HepG2 (cell line): ENCODE measurements around the gene CGB3. TPM values are rescaled to one million over a fixed set of nuclear protein-coding genes. Genes with fewer than 3 reads are reported as not detected.

Experiments
- ATAC-seq: fragments of 200-7000 bp; cut with Tn5 transposase; 3 replicates; pipeline ENCODE4 v1.9.1; 2020; ENCODE audit warnings: mild to moderate bottlenecking, moderate library complexity
- BruUV-seq: library from RNA; stranded (reverse); fragments of 400-500 nt; replicated peaks from 2 replicates; lab custom pipeline; 2021; lab: Mats Ljungman, UMichigan
- CTCF ChIA-PET: fragments of 300-600 bp; formaldehyde crosslinking; extraction: SDS; loops from one replicate; lab custom pipeline; 2021; ENCODE audit warnings: low total read pairs, inconsistent platforms, low intra/inter-chr PET ratio; lab: Yijun Ruan, JAX
- POLR2A ChIA-PET: fragments of 350-600 bp; sonication (Branson Sonifier 250); formaldehyde crosslinking; loops from one replicate; lab custom pipeline; 2020; ENCODE audit warnings: antibody characterized with exemption, inconsistent platforms; lab: Yijun Ruan, JAX
- DNase-seq: peaks from one replicate; pipeline ENCODE4 v3.0.0-alpha.2; 2015; ENCODE audit warnings: low spot score
- FAIRE-seq: peaks from 3 replicates; lab custom pipeline; 2011; peaks lifted over from hg19 to GRCh38; lab: Jason Lieb, UNC
- H2AFZ ChIP-seq: one replicate; pipeline ENCODE4 v1.6.1; 2011; ENCODE audit warnings: low read length, inconsistent platforms
- H3K27ac ChIP-seq: fragments of 300-600 bp; 3 replicates; pipeline ENCODE4 v1.8.0; 2011; ENCODE audit warnings: mixed run types, mild to moderate bottlenecking, mixed read lengths, low read length, inconsistent platforms; ENCODE audit not compliant: insufficient read depth; ENCODE audit errors: extremely low read length
- H3K27me3 ChIP-seq, 2 experiments: fragments of 200-600 bp in 1 of 2; 2 replicates in 1 of 2; 3 replicates in 1 of 2; pipeline versions ENCODE4 v1.6.0 to v1.8.0; 2011; ENCODE audit warnings: low read length in 2 of 2, mild to moderate bottlenecking in 2 of 2, moderate library complexity in 2 of 2, inconsistent platforms in 1 of 2; ENCODE audit not compliant: insufficient read depth in 2 of 2, control insufficient read depth in 1 of 2
- H3K36me3 ChIP-seq, 2 experiments: fragments of 200-600 bp in 1 of 2; replicated peaks in 1 of 2; 2 replicates in 1 of 2; 3 replicates in 1 of 2; pipeline versions ENCODE4 v1.5.1 to v1.8.0; 2011; ENCODE audit warnings: low read length in 2 of 2, inconsistent platforms in 1 of 2; ENCODE audit not compliant: insufficient read depth in 2 of 2, control insufficient read depth in 1 of 2
- H3K4me1 ChIP-seq: 2 replicates; pipeline ENCODE4 v1.5.1; 2012; ENCODE audit warnings: low read length, inconsistent platforms; ENCODE audit not compliant: insufficient read depth
- H3K4me2 ChIP-seq: 2 replicates; pipeline ENCODE4 v1.6.0; 2011; ENCODE audit warnings: low read depth, low read length, inconsistent platforms
- H3K4me3 ChIP-seq, 3 experiments: fragments of 200-600 bp in 1 of 3; sonication (generic), shearing (Covaris generic) in 1 of 3; replicated peaks in 1 of 3; 2 replicates each; pipeline ENCODE4 v1.5.1; 2011 to 2016; ENCODE audit warnings: low read length in 3 of 3, inconsistent platforms in 2 of 3, low read depth in 2 of 3, mild to moderate bottlenecking in 2 of 3, control low read depth in 1 of 3, mixed read lengths in 1 of 3; ENCODE audit not compliant: insufficient read depth in 1 of 3
- H3K79me2 ChIP-seq: one replicate; pipeline ENCODE4 v1.6.1; 2011; ENCODE audit warnings: low read length, inconsistent platforms; ENCODE audit not compliant: insufficient read depth
- H3K9ac ChIP-seq: 2 replicates; pipeline ENCODE4 v1.6.0; 2011; ENCODE audit warnings: mild to moderate bottlenecking, low read depth, low read length, inconsistent platforms; ENCODE audit not compliant: insufficient read depth
- H3K9me3 ChIP-seq: 2 replicates; pipeline ENCODE4 v1.5.1; 2012; ENCODE audit warnings: mild to moderate bottlenecking, low read length
- H4K20me1 ChIP-seq: 2 replicates; pipeline ENCODE4 v1.6.0; 2011; ENCODE audit warnings: inconsistent platforms, mild to moderate bottlenecking, low read length, moderate library complexity; ENCODE audit not compliant: insufficient read depth
- EED ChIP-seq: sonication (generic); formaldehyde crosslinking; IDR thresholded peaks from 2 replicates; pipeline ENCODE4 v1.5.0; 2020; ENCODE audit warnings: mild to moderate bottlenecking, missing genetic modification reagents
- FOSL2 ChIP-seq: sonication (generic); formaldehyde crosslinking; IDR thresholded peaks from 2 replicates; pipeline ENCODE4 v1.4.0; 2020; ENCODE audit warnings: missing genetic modification reagents
- HNRNPUL1 ChIP-seq: fragments of 200-400 bp; formaldehyde crosslinking; IDR thresholded peaks from 2 replicates; pipeline ENCODE4 v1.6.1; 2017; ENCODE audit warnings: low read depth, mild to moderate bottlenecking, low read length, moderate library complexity
- MAFG ChIP-seq: sonication (generic); formaldehyde crosslinking; IDR thresholded peaks from 2 replicates; pipeline ENCODE4 v1.5.1; 2020; ENCODE audit warnings: mild to moderate bottlenecking, missing genetic modification reagents
- MLLT10 ChIP-seq: sonication (generic); formaldehyde crosslinking; IDR thresholded peaks from 2 replicates; pipeline ENCODE4 v1.4.0; 2020; ENCODE audit warnings: missing genetic modification reagents
- ZNF143 ChIP-seq: sonication (generic); formaldehyde crosslinking; IDR thresholded peaks from 2 replicates; pipeline ENCODE4 v1.4.0; 2020; ENCODE audit warnings: missing genetic modification reagents
- WGBS: methylation state at CpG from one replicate; pipeline ENCODE4 v1.1.6; 2017; ENCODE audit warnings: low lambda C conversion rate; 5-methylcytosine and 5-hydroxymethylcytosine counted together
- in situ Hi-C: cut with HindIII; loops from 2 replicates; pipeline ENCODE4 v1.10.0; 2017; ENCODE audit warnings: low pct_unique_long_range_greater_than_20kb; ENCODE audit not compliant: extremely low pct_ligation_motif_present
- intact Hi-C: fragments of 100-400 bp; cut with micrococcal nuclease; formaldehyde crosslinking; loops from one replicate; pipeline ENCODE4 v1.10.0; 2022; ENCODE audit not compliant: unreplicated experiment
- polyA plus RNA-seq, 8 experiments: library from polyadenylated mRNA; depleted of rRNA in 3 of 8; stranded (reverse) in 7 of 8; unstranded in 1 of 8; fragments of >200 nt; fragmentation: Illumina TruSeq in 4 of 8; extraction: Trizol in 4 of 8; gene quantifications; 2 replicates each; pipeline versions ENCODE4 v1.2.1 to v1.2.3, GENCODE V29; 2011 to 2016; ENCODE audit warnings: low read depth in 4 of 8, missing spikeins in 1 of 8, mixed read lengths in 1 of 8; ENCODE audit not compliant: insufficient read depth in 1 of 8
- total RNA-seq, 5 experiments: library from RNA; depleted of rRNA; stranded (reverse); fragments of >200 nt; fragmentation: Illumina TruSeq; extraction: Trizol; gene quantifications; 2 replicates each; pipeline ENCODE4 v1.2.3, GENCODE V29; 2016; ENCODE audit warnings: low read depth in 1 of 5
- TF ChIP-seq, protein P1 (sequence below): sonication (generic); formaldehyde crosslinking; IDR thresholded peaks from 2 replicates; pipeline ENCODE4 v1.4.0; 2020; ENCODE audit warnings: missing genetic modification reagents
- TF ChIP-seq, protein P2 (sequence below): sonication (generic); formaldehyde crosslinking; IDR thresholded peaks from 2 replicates; pipeline ENCODE4 v1.8.1; 2023; ENCODE audit warnings: mild to moderate bottlenecking, missing genetic modification reagents, borderline replicate concordance
- TF ChIP-seq, protein P3 (sequence below), 2 experiments: fragments of 450-650 bp in 1 of 2; sonication (generic) in 1 of 2; formaldehyde crosslinking; IDR thresholded peaks; 2 replicates each; pipeline versions ENCODE4 v1.5.0 to v1.8.0; 2020 to 2022; ENCODE audit warnings: mild to moderate bottlenecking in 1 of 2, missing genetic modification reagents in 1 of 2
- TF ChIP-seq, protein P4 (sequence below): IDR thresholded peaks from 2 replicates; pipeline ENCODE4 v1.6.1; 2016; ENCODE audit warnings: control low read depth
- TF ChIP-seq, protein P5 (sequence below): sonication (generic); formaldehyde crosslinking; IDR thresholded peaks from 2 replicates; pipeline ENCODE4 v1.4.0; 2020; ENCODE audit warnings: missing genetic modification reagents
- TF ChIP-seq, protein P6 (sequence below): sonication (generic); formaldehyde crosslinking; IDR thresholded peaks from 2 replicates; pipeline ENCODE4 v1.5.0; 2020; ENCODE audit warnings: mild to moderate bottlenecking, missing genetic modification reagents

CGB3 gene
- total and polyA plus RNA-seq, 2 of the 13 experiments (the other 11 are each of a cell fraction or from before 2014, with no cell fraction given): not detected

DNA sequence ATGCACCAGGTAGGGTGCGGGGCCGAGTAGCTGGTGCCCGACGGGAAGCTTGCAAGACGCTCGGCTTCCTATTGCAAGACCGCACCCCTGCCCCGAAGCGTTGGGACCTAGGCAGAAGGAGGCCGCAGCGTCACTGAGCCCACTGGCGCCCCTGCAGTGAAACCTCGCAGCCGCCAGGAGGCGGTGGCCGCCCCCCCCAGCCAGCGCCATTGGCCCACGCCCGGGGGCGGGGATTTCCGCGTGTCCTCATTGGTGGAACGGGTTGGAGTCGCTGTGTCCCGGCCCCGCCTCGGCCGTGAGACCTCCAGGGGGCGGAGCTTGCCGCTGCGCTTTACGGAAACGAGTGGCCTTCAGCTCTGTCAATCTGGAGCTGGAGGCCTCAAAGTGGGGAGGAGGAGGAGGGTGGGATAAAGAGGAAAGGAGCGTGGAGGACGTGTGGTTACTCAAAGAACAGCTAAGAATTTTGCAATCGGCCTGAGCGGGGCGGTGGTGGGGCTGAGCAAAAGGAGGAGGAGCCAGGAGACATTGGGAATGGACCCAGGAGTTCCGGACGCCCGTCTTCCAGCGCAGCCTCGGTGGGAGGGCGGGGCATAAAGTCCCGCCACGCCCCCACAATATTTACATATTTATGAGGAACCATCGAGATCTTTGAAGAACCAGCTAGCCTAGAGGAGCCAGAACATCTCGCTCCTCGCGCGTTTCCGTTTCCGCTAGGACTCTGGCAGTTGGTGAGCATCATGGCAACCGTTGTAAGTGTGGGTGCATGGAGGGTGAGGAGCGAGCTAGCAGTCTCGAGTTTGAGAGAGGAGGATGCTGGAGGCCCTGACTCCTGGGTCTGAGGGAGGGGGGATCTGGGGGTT, 30.7 kb downstream of the CGB3 start, which contains the start of the genes GYS1 and RUVBL2:
GYS1 (minus strand) TSS at position 135 of the 860 bp plus-strand sequence. CDS start 197 bp downstream, outside the sequence.
RUVBL2 (plus strand) TSS at position 713 of the 860 bp plus-strand sequence; CDS start at position 738, 25 bp downstream.
- 1% methylated on average over 21 of the region's 56 CpGs for WGBS
- intact Hi-C loops: no loop called here
- Histone ChIP-seq H3K79me2 (peaks cover 59% of the 10 kb centered on the region), H3K27me3 (no peaks in the 10 kb centered on the region; a peak in 1 of 5 replicates), H4K20me1 (no peaks in the 10 kb centered on the region), H3K4me1 (peaks cover 41% of the 10 kb centered on the region), H2AFZ (peak within 1 kb of the TSS; percentile 29), H3K27ac (peak within 1 kb of the TSS; percentile 80), H3K36me3 (peaks cover 4 to 10% of the 10 kb centered on the region in 2 experiments; a peak in 4 of 5 replicates), H3K4me3 (peak within 1 kb of the TSS; percentile 90 to 98 (median 98)), H3K4me2 (peak within 1 kb of the TSS; percentile 93), H3K9ac (peak within 1 kb of the TSS; percentile 85), H3K9me3 (no peaks in the 10 kb centered on the region)
- POLR2A ChIA-PET: interaction anchor here (0.5 to 3.7 kb wide), 35 partner anchors 9 to 683 kb away, joined by 3 to 57 read pairs (median 5); partner anchors contain the start of genes ALDH16A1, BAX, FTL and HRC
- CTCF ChIA-PET: no interaction called here
- in situ Hi-C loops: no loop called here
- FAIRE-seq: peak; percentile 98
- ATAC-seq: peak; percentile 90
- peak; percentile 99 for DNase-seq
- BruUV-seq: no TSS peak
- TF ChIP-seq ZNF143 (CRISPR knock-in tag) (no peak; the same call in 1 of the 2 replicates), EED (no peak), HNRNPUL1 (no peak), MAFG (CRISPR knock-in tag) (no peak), FOSL2 (CRISPR knock-in tag) (no peak; the same call in 1 of the 2 replicates), MLLT10 (CRISPR knock-in tag) (no peak)
- TF ChIP-seq, protein P1, sequence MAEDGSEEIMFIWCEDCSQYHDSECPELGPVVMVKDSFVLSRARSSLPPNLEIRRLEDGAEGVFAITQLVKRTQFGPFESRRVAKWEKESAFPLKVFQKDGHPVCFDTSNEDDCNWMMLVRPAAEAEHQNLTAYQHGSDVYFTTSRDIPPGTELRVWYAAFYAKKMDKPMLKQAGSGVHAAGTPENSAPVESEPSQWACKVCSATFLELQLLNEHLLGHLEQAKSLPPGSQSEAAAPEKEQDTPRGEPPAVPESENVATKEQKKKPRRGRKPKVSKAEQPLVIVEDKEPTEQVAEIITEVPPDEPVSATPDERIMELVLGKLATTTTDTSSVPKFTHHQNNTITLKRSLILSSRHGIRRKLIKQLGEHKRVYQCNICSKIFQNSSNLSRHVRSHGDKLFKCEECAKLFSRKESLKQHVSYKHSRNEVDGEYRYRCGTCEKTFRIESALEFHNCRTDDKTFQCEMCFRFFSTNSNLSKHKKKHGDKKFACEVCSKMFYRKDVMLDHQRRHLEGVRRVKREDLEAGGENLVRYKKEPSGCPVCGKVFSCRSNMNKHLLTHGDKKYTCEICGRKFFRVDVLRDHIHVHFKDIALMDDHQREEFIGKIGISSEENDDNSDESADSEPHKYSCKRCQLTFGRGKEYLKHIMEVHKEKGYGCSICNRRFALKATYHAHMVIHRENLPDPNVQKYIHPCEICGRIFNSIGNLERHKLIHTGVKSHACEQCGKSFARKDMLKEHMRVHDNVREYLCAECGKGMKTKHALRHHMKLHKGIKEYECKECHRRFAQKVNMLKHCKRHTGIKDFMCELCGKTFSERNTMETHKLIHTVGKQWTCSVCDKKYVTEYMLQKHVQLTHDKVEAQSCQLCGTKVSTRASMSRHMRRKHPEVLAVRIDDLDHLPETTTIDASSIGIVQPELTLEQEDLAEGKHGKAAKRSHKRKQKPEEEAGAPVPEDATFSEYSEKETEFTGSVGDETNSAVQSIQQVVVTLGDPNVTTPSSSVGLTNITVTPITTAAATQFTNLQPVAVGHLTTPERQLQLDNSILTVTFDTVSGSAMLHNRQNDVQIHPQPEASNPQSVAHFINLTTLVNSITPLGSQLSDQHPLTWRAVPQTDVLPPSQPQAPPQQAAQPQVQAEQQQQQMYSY (CRISPR knock-in tag): no peak
- TF ChIP-seq, protein P2, sequence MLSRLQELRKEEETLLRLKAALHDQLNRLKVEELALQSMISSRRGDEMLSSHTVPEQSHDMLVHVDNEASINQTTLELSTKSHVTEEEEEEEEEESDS (CRISPR knock-in tag): no peak
- TF ChIP-seq, protein P3, sequence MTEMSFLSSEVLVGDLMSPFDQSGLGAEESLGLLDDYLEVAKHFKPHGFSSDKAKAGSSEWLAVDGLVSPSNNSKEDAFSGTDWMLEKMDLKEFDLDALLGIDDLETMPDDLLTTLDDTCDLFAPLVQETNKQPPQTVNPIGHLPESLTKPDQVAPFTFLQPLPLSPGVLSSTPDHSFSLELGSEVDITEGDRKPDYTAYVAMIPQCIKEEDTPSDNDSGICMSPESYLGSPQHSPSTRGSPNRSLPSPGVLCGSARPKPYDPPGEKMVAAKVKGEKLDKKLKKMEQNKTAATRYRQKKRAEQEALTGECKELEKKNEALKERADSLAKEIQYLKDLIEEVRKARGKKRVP (CRISPR knock-in tag; IDR thresholded peaks at IDR 0.05): 0 out of 4 replicates have a peak, but pooled peaks of 1 of the 2 experiments have one; percentile 26
- TF ChIP-seq, protein P4, sequence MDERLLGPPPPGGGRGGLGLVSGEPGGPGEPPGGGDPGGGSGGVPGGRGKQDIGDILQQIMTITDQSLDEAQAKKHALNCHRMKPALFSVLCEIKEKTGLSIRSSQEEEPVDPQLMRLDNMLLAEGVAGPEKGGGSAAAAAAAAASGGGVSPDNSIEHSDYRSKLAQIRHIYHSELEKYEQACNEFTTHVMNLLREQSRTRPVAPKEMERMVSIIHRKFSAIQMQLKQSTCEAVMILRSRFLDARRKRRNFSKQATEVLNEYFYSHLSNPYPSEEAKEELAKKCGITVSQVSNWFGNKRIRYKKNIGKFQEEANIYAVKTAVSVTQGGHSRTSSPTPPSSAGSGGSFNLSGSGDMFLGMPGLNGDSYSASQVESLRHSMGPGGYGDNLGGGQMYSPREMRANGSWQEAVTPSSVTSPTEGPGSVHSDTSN: peak; percentile 93
- TF ChIP-seq, protein P5, sequence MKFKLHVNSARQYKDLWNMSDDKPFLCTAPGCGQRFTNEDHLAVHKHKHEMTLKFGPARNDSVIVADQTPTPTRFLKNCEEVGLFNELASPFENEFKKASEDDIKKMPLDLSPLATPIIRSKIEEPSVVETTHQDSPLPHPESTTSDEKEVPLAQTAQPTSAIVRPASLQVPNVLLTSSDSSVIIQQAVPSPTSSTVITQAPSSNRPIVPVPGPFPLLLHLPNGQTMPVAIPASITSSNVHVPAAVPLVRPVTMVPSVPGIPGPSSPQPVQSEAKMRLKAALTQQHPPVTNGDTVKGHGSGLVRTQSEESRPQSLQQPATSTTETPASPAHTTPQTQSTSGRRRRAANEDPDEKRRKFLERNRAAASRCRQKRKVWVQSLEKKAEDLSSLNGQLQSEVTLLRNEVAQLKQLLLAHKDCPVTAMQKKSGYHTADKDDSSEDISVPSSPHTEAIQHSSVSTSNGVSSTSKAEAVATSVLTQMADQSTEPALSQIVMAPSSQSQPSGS (CRISPR knock-in tag): peak; percentile 55; the same call in 1 of the 2 replicates
- TF ChIP-seq, protein P6, sequence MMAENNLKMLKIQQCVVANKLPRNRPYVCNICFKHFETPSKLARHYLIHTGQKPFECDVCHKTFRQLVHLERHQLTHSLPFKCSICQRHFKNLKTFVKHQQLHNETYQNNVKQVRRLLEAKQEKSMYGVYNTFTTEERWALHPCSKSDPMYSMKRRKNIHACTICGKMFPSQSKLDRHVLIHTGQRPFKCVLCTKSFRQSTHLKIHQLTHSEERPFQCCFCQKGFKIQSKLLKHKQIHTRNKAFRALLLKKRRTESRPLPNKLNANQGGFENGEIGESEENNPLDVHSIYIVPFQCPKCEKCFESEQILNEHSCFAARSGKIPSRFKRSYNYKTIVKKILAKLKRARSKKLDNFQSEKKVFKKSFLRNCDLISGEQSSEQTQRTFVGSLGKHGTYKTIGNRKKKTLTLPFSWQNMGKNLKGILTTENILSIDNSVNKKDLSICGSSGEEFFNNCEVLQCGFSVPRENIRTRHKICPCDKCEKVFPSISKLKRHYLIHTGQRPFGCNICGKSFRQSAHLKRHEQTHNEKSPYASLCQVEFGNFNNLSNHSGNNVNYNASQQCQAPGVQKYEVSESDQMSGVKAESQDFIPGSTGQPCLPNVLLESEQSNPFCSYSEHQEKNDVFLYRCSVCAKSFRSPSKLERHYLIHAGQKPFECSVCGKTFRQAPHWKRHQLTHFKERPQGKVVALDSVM (CRISPR knock-in tag): no peak
